ENCODE results near the gene PLA2G4F.

GRCh38 chr15:42160136-42160535 lies 3.7 kb upstream of the PLA2G4F start:
- TF ChIP-seq CTCF (conservative IDR thresholded peaks at IDR 0.05 in 1 of 2, IDR thresholded peaks at IDR 0.05 in 1 of 2; ENCODE audit: extremely low read depth in 1 of 2, insufficient read depth in 1 of 2, low read depth in 1 of 2, low read length in 2 of 2) (no peak), EZH2 (IDR thresholded peaks at IDR 0.05; ENCODE audit: borderline replicate concordance, low read length) (no peak)

All from mammary epithelial cell (primary cell).